ENCODE results near the gene ZNF516. TPM values are rescaled to one million over a fixed set of nuclear protein-coding genes. Genes with fewer than 3 reads are reported as not detected.

Gene ZNF516
- total RNA-seq, 2 donors from 2014 or later: 7.9 to 13.8 TPM

DNA sequence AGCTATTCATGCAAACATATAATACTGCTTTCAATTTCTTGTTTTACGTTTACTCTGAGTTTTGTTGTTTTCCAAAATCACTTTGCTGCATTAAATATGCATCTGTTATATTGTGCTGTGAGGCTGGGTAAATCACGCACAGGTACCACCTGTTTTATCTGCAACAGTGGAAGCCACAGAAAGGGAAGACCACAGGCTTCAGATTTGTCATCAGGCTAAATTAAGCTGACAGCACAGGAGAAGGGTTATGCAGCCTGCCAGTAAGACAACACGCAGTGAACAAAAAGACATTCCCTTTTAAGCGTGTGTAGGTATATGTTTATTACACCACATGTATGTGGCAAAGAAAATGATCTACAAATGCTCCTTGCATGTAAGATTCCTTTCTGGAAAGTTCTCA, 38.2 kb downstream of the ZNF516 start:
- DNase-seq (ENCODE audit: low spot score in 2 of 2) (no peak), ATAC-seq (no peak)
- no peaks in the 10 kb centered on the region for H3K9me3 Mint-ChIP-seq
- H3K27ac Mint-ChIP-seq: no peak overlapping the region
- no peaks in the 10 kb centered on the region for H3K36me3 Mint-ChIP-seq

- Mint-ChIP-seq H3K36me3 (no peaks in the 10 kb centered on the region), H3K27ac (no peak overlapping the region), H3K9me3 (no peaks in the 10 kb centered on the region)
These were observed 38.9 kb downstream of the ZNF516 start for GRCh38 chr18:76456018-76456750.

GRCh38 chr18:76455003-76455676, 39.9 kb downstream of the ZNF516 start:
- H3K9me3 Mint-ChIP-seq: no peaks in the 10 kb centered on the region
- DNase-seq (ENCODE audit: low spot score in 2 of 2) (peak in 1 of 2 donors; percentile 33), ATAC-seq (no peak)
- H3K36me3 Mint-ChIP-seq: no peaks in the 10 kb centered on the region
- H3K27ac Mint-ChIP-seq: no peak overlapping the region

More at GRCh38 chr18:76456018-76456750, 38.9 kb downstream of the ZNF516 start:
- DNase-seq (ENCODE audit: low spot score in 2 of 2) (peak in 1 of 2 donors; percentile 38), ATAC-seq (no peak)

- ATAC-seq: no peak
- no peaks in the 10 kb centered on the region for H3K9me3 Mint-ChIP-seq
- no peak overlapping the region for H3K27ac Mint-ChIP-seq
- DNase-seq (ENCODE audit: low spot score in 2 of 2): no peak
- H3K36me3 Mint-ChIP-seq: peaks cover 0 to under 1% of the 10 kb centered on the region in 2 donors
These were observed 40.6 kb downstream of the ZNF516 start for GRCh38 chr18:76454418-76454817.

DNA sequence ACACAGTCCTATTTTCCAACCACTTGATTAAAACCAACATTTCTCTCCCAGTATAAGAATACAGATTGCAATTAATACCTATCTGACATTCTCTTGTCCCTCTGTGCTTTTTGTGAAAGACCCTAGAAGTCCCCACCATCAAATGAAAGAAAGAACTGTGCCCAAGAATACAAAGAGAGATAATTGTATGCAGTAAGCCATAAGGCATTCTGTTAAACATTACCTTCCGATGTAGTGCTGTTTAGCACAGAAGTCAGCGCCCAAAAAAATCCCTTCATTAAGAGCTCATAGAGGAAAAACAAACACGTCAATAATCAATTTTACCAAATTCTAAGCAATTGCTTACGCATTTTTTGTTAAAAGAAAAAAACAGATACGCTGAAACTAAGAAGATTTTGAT, 41.1 kb downstream of the ZNF516 start:
- DNase-seq (ENCODE audit: low spot score in 2 of 2): no peak
- no peaks in the 10 kb centered on the region for H3K9me3 Mint-ChIP-seq
- ATAC-seq: no peak
- H3K36me3 Mint-ChIP-seq: peaks cover 0 to 6% of the 10 kb centered on the region in 2 donors
- no peak overlapping the region for H3K27ac Mint-ChIP-seq

GRCh38 chr18:76453057-76453561, 41.9 kb downstream of the ZNF516 start:
- no peaks in the 10 kb centered on the region for H3K9me3 Mint-ChIP-seq
- H3K27ac Mint-ChIP-seq: no peak overlapping the region
- DNase-seq (ENCODE audit: low spot score in 2 of 2): no peak
- no peak for ATAC-seq
- H3K36me3 Mint-ChIP-seq: peaks cover 0 to 6% of the 10 kb centered on the region in 2 donors

- DNase-seq (ENCODE audit: low spot score in 2 of 2) (no peak), ATAC-seq (no peak)
- Mint-ChIP-seq H3K36me3 (peaks cover 0 to 6% of the 10 kb centered on the region in 2 donors), H3K27ac (no peak overlapping the region), H3K9me3 (no peaks in the 10 kb centered on the region)
These were observed 42.7 kb downstream of the ZNF516 start for GRCh38 chr18:76452357-76452756.

GRCh38 chr18:76451396-76452331, 43.4 kb downstream of the ZNF516 start:
- Mint-ChIP-seq H3K9me3 (no peaks in the 10 kb centered on the region), H3K27ac (peak overlapping the region in 1 of 2 donors; percentile 54), H3K36me3 (peaks cover 0 to 6% of the 10 kb centered on the region in 2 donors)
- DNase-seq (ENCODE audit: low spot score in 2 of 2): no peak
- peak; percentile 31 to 50 for ATAC-seq

DNA sequence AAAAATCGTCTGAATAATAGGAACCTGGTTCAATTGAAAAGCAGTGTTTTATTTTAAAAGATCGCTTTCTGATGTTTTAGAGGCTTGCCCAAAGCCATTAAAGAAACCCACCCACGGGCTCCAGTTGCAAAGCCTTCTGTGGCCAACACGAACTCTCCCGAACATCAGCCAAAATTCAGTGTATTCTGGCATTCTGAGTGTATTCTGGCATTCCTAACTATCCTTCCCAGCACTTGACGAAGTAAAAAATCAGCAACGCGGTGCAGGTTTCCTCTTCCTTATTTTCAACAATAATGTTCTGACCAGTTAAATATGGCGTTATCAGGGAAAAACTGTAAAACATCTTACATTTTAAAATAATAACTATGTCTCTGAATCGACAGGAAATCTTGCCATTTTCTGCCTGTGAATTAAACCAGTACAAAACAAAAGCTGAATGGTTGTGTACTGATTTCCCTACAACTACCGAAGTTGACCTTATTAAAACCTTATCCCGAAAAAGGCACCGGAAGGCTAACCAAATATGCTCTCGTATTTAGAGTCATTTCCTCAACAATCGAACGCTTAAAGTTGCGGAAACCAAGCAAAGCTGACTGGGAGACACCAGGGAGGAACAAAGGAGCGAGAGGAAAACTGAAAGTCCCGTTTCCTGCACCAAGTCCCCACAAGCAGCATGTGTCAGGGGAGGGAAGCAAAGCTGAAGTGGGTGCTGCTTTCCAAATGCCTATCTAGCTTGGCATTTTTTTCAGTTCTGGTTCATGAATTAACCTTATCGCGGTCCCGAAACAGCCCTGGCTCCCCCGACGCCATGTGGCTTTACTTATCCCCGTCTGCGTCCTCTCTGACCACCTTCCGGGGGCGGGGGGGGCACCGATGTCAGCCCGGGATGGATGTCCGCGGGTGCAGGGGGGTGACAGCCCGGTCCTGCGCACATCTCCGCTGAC, 44.3 kb downstream of the ZNF516 start:
- Mint-ChIP-seq H3K9me3 (no peaks in the 10 kb centered on the region), H3K27ac (peak overlapping the region; percentile 54 to 59), H3K36me3 (peaks cover 0 to 6% of the 10 kb centered on the region in 2 donors)
- peak; percentile 61 to 94 for ATAC-seq
- DNase-seq (ENCODE audit: low spot score in 2 of 2): peak; percentile 10 to 61

DNA sequence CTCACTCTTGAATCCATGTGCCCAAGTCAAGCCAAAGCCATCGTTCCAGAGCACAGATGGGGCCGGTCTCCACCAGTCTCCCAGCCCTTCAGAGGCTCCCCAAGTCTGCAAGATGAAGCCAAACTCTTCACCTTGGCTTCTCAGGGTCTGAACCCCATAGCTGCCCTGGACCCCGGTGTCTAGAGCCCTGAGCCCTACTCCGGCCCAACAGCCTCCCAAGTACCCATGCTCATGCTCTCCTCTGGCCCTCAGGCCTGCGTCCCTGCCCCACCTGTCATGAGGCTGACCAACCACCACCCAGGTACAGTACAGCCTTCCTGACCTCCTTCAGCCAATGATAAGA, 46.0 kb downstream of the ZNF516 start:
- Mint-ChIP-seq H3K27ac (no peak overlapping the region), H3K9me3 (no peaks in the 10 kb centered on the region), H3K36me3 (peaks cover 0 to 6% of the 10 kb centered on the region in 2 donors)
- DNase-seq (ENCODE audit: low spot score in 2 of 2): peak in 1 of 2 donors; percentile 39
- ATAC-seq: no peak

DNA sequence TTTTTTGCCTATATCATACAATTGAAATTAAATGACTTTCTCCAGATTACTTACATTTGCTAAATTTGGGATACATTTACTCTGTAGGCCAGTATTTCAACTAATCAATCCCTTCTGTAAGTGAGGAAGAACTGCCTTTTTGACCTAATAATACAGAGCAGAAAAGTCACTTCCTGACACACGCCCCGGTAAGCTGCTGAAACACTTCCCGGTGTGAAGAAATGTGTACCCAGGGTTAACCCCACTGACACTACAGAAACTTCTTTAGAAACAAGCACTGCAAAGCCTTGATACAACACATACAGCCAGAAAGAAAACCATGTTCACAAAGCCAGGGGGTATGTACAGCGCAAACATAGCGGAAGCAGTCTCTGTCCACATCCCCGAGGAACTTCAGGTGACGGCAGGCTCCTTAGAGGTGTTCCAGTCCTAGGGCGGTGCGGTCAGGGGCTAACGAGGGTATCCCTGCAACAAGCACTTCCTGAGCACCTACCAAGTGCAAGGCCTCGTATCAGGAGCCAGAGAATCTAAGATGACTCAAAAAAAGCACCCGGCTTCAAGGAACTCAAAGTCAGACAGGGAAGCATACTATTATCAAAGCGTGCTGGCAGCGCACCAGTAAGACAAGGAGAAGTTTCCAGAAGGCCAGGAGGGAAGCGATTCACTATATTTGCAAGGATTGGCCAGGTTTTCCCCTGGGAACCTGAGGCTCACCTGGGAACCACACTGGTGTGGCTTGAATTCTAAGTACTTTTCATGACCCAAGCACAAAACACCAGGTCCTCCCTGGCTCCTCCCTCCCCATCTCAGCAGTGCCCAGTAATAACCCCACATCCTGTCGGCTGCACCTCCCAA, 46.6 kb downstream of the ZNF516 start:
- H3K36me3 Mint-ChIP-seq: peaks cover 0 to 6% of the 10 kb centered on the region in 2 donors
- no peaks in the 10 kb centered on the region for H3K9me3 Mint-ChIP-seq
- DNase-seq (ENCODE audit: low spot score in 2 of 2) (peak in 1 of 2 donors; percentile 28), ATAC-seq (no peak)
- H3K27ac Mint-ChIP-seq: no peak overlapping the region

- H3K27ac Mint-ChIP-seq: no peak overlapping the region
- no peaks in the 10 kb centered on the region for H3K9me3 Mint-ChIP-seq
- no peak for ATAC-seq
- H3K36me3 Mint-ChIP-seq: peaks cover 0 to 6% of the 10 kb centered on the region in 2 donors
- peak in 1 of 2 donors; percentile 26 for DNase-seq (ENCODE audit: low spot score in 2 of 2)
These were observed 47.7 kb downstream of the ZNF516 start for GRCh38 chr18:76447258-76447890.

DNA sequence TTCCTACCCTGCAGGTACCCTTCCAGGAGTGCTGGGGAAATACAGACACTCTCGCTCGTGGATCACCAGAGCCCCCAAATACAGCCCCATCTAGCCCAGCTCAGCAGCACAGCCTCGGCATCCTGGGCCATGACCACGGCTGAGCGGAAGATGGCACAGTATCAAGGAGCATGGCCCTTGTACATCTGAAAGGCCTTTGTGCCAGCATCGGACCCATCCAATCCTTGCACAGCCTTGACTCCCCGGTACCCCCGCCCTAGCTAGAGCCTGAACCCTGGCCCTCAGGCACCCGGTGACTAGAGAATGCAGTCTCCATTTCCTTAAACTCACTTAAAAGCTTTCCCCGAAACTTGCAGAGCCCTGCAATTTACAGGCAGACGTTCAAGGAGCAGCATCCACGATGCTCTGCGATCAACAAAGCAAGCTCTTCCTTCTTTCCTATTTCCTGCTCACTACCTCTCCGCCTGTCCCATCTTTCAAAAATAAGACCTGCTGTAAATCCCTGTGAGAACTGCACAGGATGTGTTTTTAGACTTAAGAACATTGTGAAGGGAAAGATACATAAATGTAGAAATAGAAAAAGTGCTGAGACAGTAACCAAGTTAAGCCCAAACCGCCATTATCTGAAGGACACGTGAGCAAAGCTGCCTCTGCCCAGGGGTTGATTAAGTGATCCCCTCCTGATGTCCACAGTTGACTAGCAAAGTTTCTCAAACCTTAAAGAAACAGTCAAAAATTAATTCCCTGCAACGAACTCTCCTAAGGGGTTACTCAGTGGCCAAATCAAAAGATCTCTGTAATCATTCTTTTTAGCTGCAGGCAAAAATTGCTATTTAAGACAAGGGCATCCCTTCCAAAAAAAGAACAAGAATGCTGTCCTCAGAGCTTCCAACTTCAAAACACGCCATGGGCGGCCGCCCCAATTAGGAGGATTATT, 48.5 kb downstream of the ZNF516 start:
- ATAC-seq (no peak), DNase-seq (ENCODE audit: low spot score in 2 of 2) (peak in 1 of 2 donors; percentile 21)
- H3K27ac Mint-ChIP-seq: no peak overlapping the region
- H3K9me3 Mint-ChIP-seq: no peaks in the 10 kb centered on the region
- peaks cover 0 to 6% of the 10 kb centered on the region in 2 donors for H3K36me3 Mint-ChIP-seq

Measured in activated naive CD4-positive, alpha-beta T cell treated with anti-CD3 and anti-CD28 coated beads, Interleukin-2, amount 50 U/mL, for 72 hours (primary cell).